ENCODE results near the gene KLK3. TPM values are rescaled to one million over a fixed set of nuclear protein-coding genes. Genes with fewer than 3 reads are reported as not detected.

The KLK3 gene
- total and polyA plus RNA-seq, 11 donors: not detected

- no peaks in the 10 kb centered on the region for H3K36me3 ChIP-seq
- no peak overlapping the region for H3K4me3 ChIP-seq
- peaks cover under 1 to 60% (median 11%) of the 10 kb centered on the region in 9 donors for H3K27me3 ChIP-seq
- no peaks in the 10 kb centered on the region for H3K9me3 ChIP-seq
- DNase-seq: no peak
- 35 to 39% (median 37%) methylated on average over 9 of the region's 9 CpGs for WGBS, 4 donors
- H3K27ac ChIP-seq: no peak overlapping the region
- H3K4me1 ChIP-seq: no peaks in the 10 kb centered on the region
- ATAC-seq: no peak
- no peak for TF ChIP-seq POLR2A (IDR thresholded peaks at IDR 0.05)
- no peak for TF ChIP-seq CTCF (IDR thresholded peaks at IDR 0.05)
- intact Hi-C loops (cut with DNase I): no loop called here
Measured at GRCh38 chr19:50875795-50876422, 21.2 kb downstream of the KLK3 start.

GRCh38 chr19:50876456-50876855 lies 21.7 kb downstream of the KLK3 start:
- TF ChIP-seq CTCF (IDR thresholded peaks at IDR 0.05) (no peak), POLR2A (IDR thresholded peaks at IDR 0.05) (no peak)
- no peak for DNase-seq
- ATAC-seq: no peak
- H3K9me3 ChIP-seq: no peaks in the 10 kb centered on the region
- H3K27ac ChIP-seq: no peak overlapping the region
- WGBS, 4 donors: 45 to 62% (median 60%) methylated on average over 5 to 7 of the region's 7 CpGs
- H3K4me1 ChIP-seq: no peaks in the 10 kb centered on the region
- H3K36me3 ChIP-seq: no peaks in the 10 kb centered on the region
- H3K27me3 ChIP-seq: peaks cover 0 to 60% (median 11%) of the 10 kb centered on the region in 9 donors
- intact Hi-C loops (cut with DNase I): no loop called here
- H3K4me3 ChIP-seq: no peak overlapping the region

GRCh38 chr19:50877338-50877737 lies 22.6 kb downstream of the KLK3 start:
- no peak overlapping the region for H3K4me3 ChIP-seq
- no peaks in the 10 kb centered on the region for H3K4me1 ChIP-seq
- intact Hi-C loops (cut with DNase I): no loop called here
- no peak for ATAC-seq
- WGBS, 4 donors: 18 to 23% (median 21%) methylated on average over 8 of the region's 8 CpGs
- H3K27me3 ChIP-seq: peaks cover 0 to 62% (median 11%) of the 10 kb centered on the region in 9 donors
- DNase-seq: no peak
- H3K36me3 ChIP-seq: no peaks in the 10 kb centered on the region
- no peak for TF ChIP-seq CTCF (IDR thresholded peaks at IDR 0.05)
- no peak for TF ChIP-seq POLR2A (IDR thresholded peaks at IDR 0.05)
- H3K9me3 ChIP-seq: no peaks in the 10 kb centered on the region
- H3K27ac ChIP-seq: no peak overlapping the region

GRCh38 chr19:50878851-50879250 lies 24.1 kb downstream of the KLK3 start:
- Histone ChIP-seq H3K36me3 (no peaks in the 10 kb centered on the region), H3K4me1 (no peaks in the 10 kb centered on the region), H3K27ac (no peak overlapping the region), H3K4me3 (no peak overlapping the region), H3K9me3 (no peaks in the 10 kb centered on the region), H3K27me3 (peaks cover 0 to 51% (median 11%) of the 10 kb centered on the region in 9 donors)
- 41 to 49% (median 46%) methylated on average over 5 of the region's 5 CpGs for WGBS, 4 donors
- DNase-seq: no peak
- TF ChIP-seq CTCF (IDR thresholded peaks at IDR 0.05) (no peak), POLR2A (IDR thresholded peaks at IDR 0.05) (no peak)
- intact Hi-C loops (cut with DNase I): no loop called here
- no peak for ATAC-seq

All from heart left ventricle (tissue), 16 donors.